GM12874 (cell line): ENCODE data around the gene HNRNPA1L2.
A peak's percentile ranks its signal among the peaks of the same experiment; 100 is the strongest.

Experiments used
- CTCF ChIP-seq: IDR thresholded peaks from 2 replicates; pipeline ENCODE4 v1.5.1; 2011; ENCODE audit warnings: low read depth, mild to moderate bottlenecking, control low read depth, low read length, moderate library complexity; ENCODE audit not compliant: insufficient read depth

The HNRNPA1L2 gene

DNA sequence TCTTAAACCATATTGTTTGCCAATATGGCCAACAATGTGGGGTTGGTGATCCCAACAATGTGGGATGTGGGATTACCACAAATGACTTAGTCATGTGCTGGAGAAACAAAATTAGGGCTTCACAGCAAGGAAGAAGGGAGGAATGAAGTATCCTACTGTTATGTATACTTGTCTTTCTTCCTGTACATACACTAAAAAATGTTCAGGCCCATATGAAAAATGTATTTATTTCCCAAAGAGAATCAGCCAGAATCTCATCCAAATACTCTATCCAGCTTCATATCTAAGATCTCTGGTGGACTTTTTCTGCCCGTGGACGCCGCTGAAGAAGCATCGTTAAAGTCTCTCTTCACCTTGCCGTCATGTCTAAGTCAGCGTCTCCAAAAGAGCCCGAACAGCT, at the start of gene HNRNPA1L2:
HNRNPA1L2 (plus strand) TSS at position 301 of the 400 bp plus-strand sequence; CDS start at position 363, 62 bp downstream.
- no peak for TF ChIP-seq CTCF

DNA sequence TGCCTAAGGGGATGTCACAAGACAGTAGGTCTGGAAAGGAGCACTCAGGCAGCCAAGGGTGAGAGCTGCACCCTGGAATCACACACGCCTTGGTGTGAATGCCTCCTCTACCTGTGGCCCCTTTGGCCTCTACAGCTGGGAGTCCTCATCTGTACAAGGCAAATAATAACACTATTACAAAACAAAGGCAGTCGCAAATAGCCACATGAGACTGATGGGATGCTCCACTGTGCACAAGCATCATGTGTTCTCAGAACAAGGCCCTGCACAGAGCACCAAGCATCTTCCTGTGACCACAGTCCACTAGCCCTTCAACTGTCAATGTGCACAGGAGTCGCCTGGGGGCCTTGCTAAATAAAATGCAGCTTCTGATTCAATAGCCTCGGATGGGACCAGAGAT, 44.6 kb upstream of the HNRNPA1L2 start:
- no peak for TF ChIP-seq CTCF

DNA sequence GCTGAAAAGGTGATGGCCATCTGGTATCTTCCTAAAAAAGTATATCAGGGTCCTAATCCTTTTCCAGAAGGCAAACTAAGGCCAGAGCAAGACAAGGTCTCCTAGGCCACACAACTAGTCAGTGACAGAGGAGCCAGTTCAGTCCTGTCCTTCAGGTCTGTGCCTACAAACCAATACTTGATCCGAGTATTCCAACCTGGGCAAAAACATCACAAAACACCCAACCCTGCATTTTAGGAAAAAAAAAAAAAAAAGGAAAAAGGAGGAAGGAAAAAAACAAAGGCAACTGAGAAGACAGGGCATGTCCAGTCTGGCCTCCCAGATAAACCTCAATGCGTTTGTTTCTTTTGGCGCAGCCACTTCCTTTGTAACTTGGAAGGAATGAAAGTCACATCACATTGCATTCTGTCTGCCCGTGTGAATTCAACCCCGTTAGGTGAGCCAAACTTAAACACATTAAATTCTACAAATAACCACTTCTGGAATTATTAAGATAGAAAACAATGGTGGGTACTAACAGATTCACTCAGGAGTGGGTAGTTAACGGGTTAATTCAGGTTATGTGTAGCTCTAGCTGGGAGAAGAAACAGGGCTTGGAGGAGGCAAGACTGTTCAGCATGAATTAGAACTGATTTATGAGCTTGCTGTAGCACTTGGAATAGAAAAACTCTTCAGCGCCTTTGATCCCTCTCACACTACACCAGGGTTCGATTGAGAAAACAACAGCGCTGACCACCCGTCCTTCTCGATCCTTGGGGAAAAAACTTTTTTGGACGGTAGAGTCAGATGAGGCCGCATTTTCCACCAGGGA, 43.0 kb upstream of the HNRNPA1L2 start:
- no peak for TF ChIP-seq CTCF

- no peak for TF ChIP-seq CTCF
These were observed 42.2 kb upstream of the HNRNPA1L2 start for GRCh38 chr13:52599848-52600603.

- no peak for TF ChIP-seq CTCF
These were observed 41.6 kb upstream of the HNRNPA1L2 start for GRCh38 chr13:52600666-52601065.

DNA sequence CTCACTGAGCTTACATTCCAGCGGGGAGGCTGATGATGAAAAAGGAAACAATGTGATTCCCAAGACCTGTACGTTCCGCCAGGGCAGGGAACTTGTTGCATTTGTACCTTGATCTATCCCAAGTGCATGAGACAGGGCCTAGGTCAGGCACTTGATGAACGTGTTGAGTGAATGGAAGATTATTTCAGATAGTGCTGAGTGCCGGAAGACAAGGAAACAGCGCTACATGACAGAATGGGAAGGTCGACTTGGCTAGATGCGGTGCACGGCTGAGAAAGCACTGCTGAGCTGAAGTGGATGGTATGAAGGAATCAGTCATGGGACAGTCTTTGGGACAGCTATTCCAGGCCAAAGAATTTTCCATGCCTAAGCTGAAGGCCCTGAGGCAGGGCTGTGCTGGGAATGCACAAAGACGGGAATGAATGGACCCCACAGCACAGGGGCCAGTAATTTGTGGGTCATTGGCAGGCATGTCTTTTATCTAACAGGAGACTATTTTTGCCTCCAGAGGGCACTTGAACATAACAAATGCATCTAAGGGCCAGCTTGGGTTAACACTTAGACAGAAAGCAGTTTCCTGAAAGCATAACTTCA, 33.1 kb upstream of the HNRNPA1L2 start:
- peak; percentile 36 for TF ChIP-seq CTCF

- TF ChIP-seq CTCF: no peak
These were observed 27.0 kb upstream of the HNRNPA1L2 start for GRCh38 chr13:52615134-52615801.
